ENCODE results near the gene GAGE13.
"Not testable (repeated sequence)": the region's sequence is repeated elsewhere in the genome, so short reads cannot be mapped to it uniquely, and the experiment has no call there.

The GAGE13 gene

GRCh38 chrX:49290215-49290614 lies 41.2 kb upstream of the GAGE13 start:
- H2BK5ac ChIP-seq (ENCODE audit: low read length): no peak overlapping the region
- no peak overlapping the region for H2BK120ac ChIP-seq (ENCODE audit: low read depth, low read length)
- no peaks in the 10 kb centered on the region for H3K4me1 ChIP-seq (ENCODE audit: control insufficient read depth, low read depth, low read length)
- H3K23ac ChIP-seq (ENCODE audit: low read length): no peak overlapping the region
- H2BK15ac ChIP-seq (replicated peaks; ENCODE audit: low read depth): no peak overlapping the region
- no peak overlapping the region for H3K18ac ChIP-seq (ENCODE audit: low read length)
- H3K27ac ChIP-seq (ENCODE audit: low read depth, low read length): no peak overlapping the region
- H3K56ac ChIP-seq (ENCODE audit: low read length): no peak overlapping the region
- no CpG with 5 or more reads among the region's 7 CpGs for WGBS (ENCODE audit: extremely low coverage, insufficient coverage, low lambda C conversion rate)
- H3K36me3 ChIP-seq (ENCODE audit: control insufficient read depth, insufficient read depth, low read length): no peaks in the 10 kb centered on the region
- H3K4me3 ChIP-seq (ENCODE audit: low read length): no peak overlapping the region
- H2AK5ac ChIP-seq (ENCODE audit: low read length): no peak overlapping the region
- H3K79me1 ChIP-seq (ENCODE audit: low read length): no peaks in the 10 kb centered on the region
- no peak overlapping the region for H3K4me2 ChIP-seq (ENCODE audit: low read length)
- no peak overlapping the region for H3K4ac ChIP-seq (ENCODE audit: low read depth, low read length)
- no peak overlapping the region for H4K8ac ChIP-seq (ENCODE audit: low read depth, low read length)
- H4K5ac ChIP-seq (ENCODE audit: low read length): no peak overlapping the region
- no peaks in the 10 kb centered on the region for H3K79me2 ChIP-seq (ENCODE audit: control insufficient read depth, insufficient read depth, low read length)
- DNase-seq: no peak
- H3K27me3 ChIP-seq (ENCODE audit: insufficient read depth, low read length, poor library complexity): no peaks in the 10 kb centered on the region
- no peak overlapping the region for H3K9ac ChIP-seq (ENCODE audit: low read length)

GRCh38 chrX:49291615-49292337 lies 39.6 kb upstream of the GAGE13 start:
- H3K4me2 ChIP-seq (ENCODE audit: low read length): no peak overlapping the region
- H3K27ac ChIP-seq (ENCODE audit: low read depth, low read length): no peak overlapping the region
- WGBS (ENCODE audit: extremely low coverage, insufficient coverage, low lambda C conversion rate): no CpG with 5 or more reads among the region's 11 CpGs
- no peak overlapping the region for H3K56ac ChIP-seq (ENCODE audit: low read length)
- H3K4me3 ChIP-seq (ENCODE audit: low read length): no peak overlapping the region
- H3K18ac ChIP-seq (ENCODE audit: low read length): no peak overlapping the region
- H3K36me3 ChIP-seq (ENCODE audit: control insufficient read depth, insufficient read depth, low read length): no peaks in the 10 kb centered on the region
- H2BK5ac ChIP-seq (ENCODE audit: low read length): no peak overlapping the region
- no peak overlapping the region for H4K5ac ChIP-seq (ENCODE audit: low read length)
- DNase-seq: peak; percentile 78
- no peak overlapping the region for H3K4ac ChIP-seq (ENCODE audit: low read depth, low read length)
- no peak overlapping the region for H2BK15ac ChIP-seq (replicated peaks; ENCODE audit: low read depth)
- H2BK120ac ChIP-seq (ENCODE audit: low read depth, low read length): no peak overlapping the region
- no peak overlapping the region for H3K23ac ChIP-seq (ENCODE audit: low read length)
- no peak overlapping the region for H4K8ac ChIP-seq (ENCODE audit: low read depth, low read length)
- no peak overlapping the region for H2AK5ac ChIP-seq (ENCODE audit: low read length)
- H3K79me1 ChIP-seq (ENCODE audit: low read length): no peaks in the 10 kb centered on the region
- no peaks in the 10 kb centered on the region for H3K4me1 ChIP-seq (ENCODE audit: control insufficient read depth, low read depth, low read length)
- no peaks in the 10 kb centered on the region for H3K79me2 ChIP-seq (ENCODE audit: control insufficient read depth, insufficient read depth, low read length)
- H3K27me3 ChIP-seq (ENCODE audit: insufficient read depth, low read length, poor library complexity): no peaks in the 10 kb centered on the region
- no peak overlapping the region for H3K9ac ChIP-seq (ENCODE audit: low read length)

GRCh38 chrX:49292400-49293362 lies 38.7 kb upstream of the GAGE13 start:
- H3K9ac ChIP-seq (ENCODE audit: low read length): no peak overlapping the region
- no peak overlapping the region for H3K23ac ChIP-seq (ENCODE audit: low read length)
- no peak overlapping the region for H2BK5ac ChIP-seq (ENCODE audit: low read length)
- H3K27me3 ChIP-seq (ENCODE audit: insufficient read depth, low read length, poor library complexity): no peaks in the 10 kb centered on the region
- no peak for DNase-seq
- no peak overlapping the region for H3K18ac ChIP-seq (ENCODE audit: low read length)
- H3K36me3 ChIP-seq (ENCODE audit: control insufficient read depth, insufficient read depth, low read length): no peaks in the 10 kb centered on the region
- H3K4me2 ChIP-seq (ENCODE audit: low read length): no peak overlapping the region
- no peak overlapping the region for H3K4me3 ChIP-seq (ENCODE audit: low read length)
- H3K4ac ChIP-seq (ENCODE audit: low read depth, low read length): no peak overlapping the region
- H2BK15ac ChIP-seq (replicated peaks; ENCODE audit: low read depth): no peak overlapping the region
- H2BK120ac ChIP-seq (ENCODE audit: low read depth, low read length): no peak overlapping the region
- no CpG with 5 or more reads among the region's 17 CpGs for WGBS (ENCODE audit: extremely low coverage, insufficient coverage, low lambda C conversion rate)
- no peaks in the 10 kb centered on the region for H3K79me2 ChIP-seq (ENCODE audit: control insufficient read depth, insufficient read depth, low read length)
- H3K4me1 ChIP-seq (ENCODE audit: control insufficient read depth, low read depth, low read length): no peaks in the 10 kb centered on the region
- H4K5ac ChIP-seq (ENCODE audit: low read length): no peak overlapping the region
- H2AK5ac ChIP-seq (ENCODE audit: low read length): no peak overlapping the region
- H3K56ac ChIP-seq (ENCODE audit: low read length): no peak overlapping the region
- H4K8ac ChIP-seq (ENCODE audit: low read depth, low read length): no peak overlapping the region
- no peaks in the 10 kb centered on the region for H3K79me1 ChIP-seq (ENCODE audit: low read length)
- H3K27ac ChIP-seq (ENCODE audit: low read depth, low read length): no peak overlapping the region

- H3K4me1 ChIP-seq (ENCODE audit: control insufficient read depth, low read depth, low read length); H3K23ac ChIP-seq (ENCODE audit: low read length); H3K79me1 ChIP-seq (ENCODE audit: low read length); H3K27ac ChIP-seq (ENCODE audit: low read depth, low read length); H3K27me3 ChIP-seq (ENCODE audit: insufficient read depth, low read length, poor library complexity); H4K8ac ChIP-seq (ENCODE audit: low read depth, low read length); H3K18ac ChIP-seq (ENCODE audit: low read length); H2BK5ac ChIP-seq (ENCODE audit: low read length); H3K56ac ChIP-seq (ENCODE audit: low read length); H3K4ac ChIP-seq (ENCODE audit: low read depth, low read length); H2AK5ac ChIP-seq (ENCODE audit: low read length); H3K4me3 ChIP-seq (ENCODE audit: low read length); H3K9ac ChIP-seq (ENCODE audit: low read length); H3K4me2 ChIP-seq (ENCODE audit: low read length); H2BK15ac ChIP-seq (replicated peaks; ENCODE audit: low read depth); H3K79me2 ChIP-seq (ENCODE audit: control insufficient read depth, insufficient read depth, low read length); H3K36me3 ChIP-seq (ENCODE audit: control insufficient read depth, insufficient read depth, low read length); H2BK120ac ChIP-seq (ENCODE audit: low read depth, low read length); DNase-seq; H4K5ac ChIP-seq (ENCODE audit: low read length): not testable (repeated sequence)
- no CpG with 5 or more reads among the region's 5 CpGs for WGBS (ENCODE audit: extremely low coverage, insufficient coverage, low lambda C conversion rate)
Observed at GRCh38 chrX:49299293-49299692, 32.1 kb upstream of the GAGE13 start.

GRCh38 chrX:49300703-49301102 lies 30.7 kb upstream of the GAGE13 start:
- no peak overlapping the region for H3K4me3 ChIP-seq (ENCODE audit: low read length)
- no peak overlapping the region for H4K5ac ChIP-seq (ENCODE audit: low read length)
- no peaks in the 10 kb centered on the region for H3K27me3 ChIP-seq (ENCODE audit: insufficient read depth, low read length, poor library complexity)
- H3K18ac ChIP-seq (ENCODE audit: low read length): no peak overlapping the region
- no peak overlapping the region for H3K4ac ChIP-seq (ENCODE audit: low read depth, low read length)
- H3K4me1 ChIP-seq (ENCODE audit: control insufficient read depth, low read depth, low read length): no peaks in the 10 kb centered on the region
- no peak overlapping the region for H4K8ac ChIP-seq (ENCODE audit: low read depth, low read length)
- no peak overlapping the region for H3K56ac ChIP-seq (ENCODE audit: low read length)
- H2AK5ac ChIP-seq (ENCODE audit: low read length): no peak overlapping the region
- no peaks in the 10 kb centered on the region for H3K79me2 ChIP-seq (ENCODE audit: control insufficient read depth, insufficient read depth, low read length)
- H2BK5ac ChIP-seq (ENCODE audit: low read length): no peak overlapping the region
- no peak overlapping the region for H2BK120ac ChIP-seq (ENCODE audit: low read depth, low read length)
- no peak overlapping the region for H3K4me2 ChIP-seq (ENCODE audit: low read length)
- WGBS (ENCODE audit: extremely low coverage, insufficient coverage, low lambda C conversion rate): no CpG with 5 or more reads among the region's 1 CpG
- H3K23ac ChIP-seq (ENCODE audit: low read length): no peak overlapping the region
- no peaks in the 10 kb centered on the region for H3K79me1 ChIP-seq (ENCODE audit: low read length)
- DNase-seq: no peak
- H3K27ac ChIP-seq (ENCODE audit: low read depth, low read length): no peak overlapping the region
- no peak overlapping the region for H2BK15ac ChIP-seq (replicated peaks; ENCODE audit: low read depth)
- H3K36me3 ChIP-seq (ENCODE audit: control insufficient read depth, insufficient read depth, low read length): no peaks in the 10 kb centered on the region
- no peak overlapping the region for H3K9ac ChIP-seq (ENCODE audit: low read length)

Measured in mesendoderm (in vitro differentiated cells).